GM18526 (cell line): ENCODE data around the gene RNF168.

Experiments
- POLR2A ChIP-seq: IDR thresholded peaks from 3 replicates; pipeline ENCODE4 v1.6.1; 2011; ENCODE audit not compliant: insufficient read length; ENCODE audit errors: extremely low read depth

The RNF168 gene

GRCh38 chr3:196493292-196493691 is 10.3 kb downstream of the RNF168 start:
- TF ChIP-seq POLR2A: no peak

- TF ChIP-seq POLR2A: no peak
These were observed 11.5 kb downstream of the RNF168 start for GRCh38 chr3:196492080-196492479.

- no peak for TF ChIP-seq POLR2A
These were observed 13.8 kb downstream of the RNF168 start for GRCh38 chr3:196489747-196490146.

GRCh38 chr3:196486263-196486662 is 17.3 kb downstream of the RNF168 start:
- no peak for TF ChIP-seq POLR2A

GRCh38 chr3:196477678-196478077 is 25.9 kb downstream of the RNF168 start:
- no peak for TF ChIP-seq POLR2A

GRCh38 chr3:196472286-196472685 is 31.3 kb downstream of the RNF168 start:
- TF ChIP-seq POLR2A: no peak

GRCh38 chr3:196471551-196471950 is 32.0 kb downstream of the RNF168 start:
- no peak for TF ChIP-seq POLR2A

- no peak for TF ChIP-seq POLR2A
These were observed 39.8 kb downstream of the RNF168 start for GRCh38 chr3:196463804-196464203.

- TF ChIP-seq POLR2A: no peak
These were observed 40.2 kb downstream of the RNF168 start for GRCh38 chr3:196463478-196463756.

- TF ChIP-seq POLR2A: no peak
These were observed 45.5 kb downstream of the RNF168 start for GRCh38 chr3:196458063-196458462.

- no peak for TF ChIP-seq POLR2A
These were observed 48.6 kb downstream of the RNF168 start for GRCh38 chr3:196454935-196455334.

- TF ChIP-seq POLR2A: no peak
These were observed 59.1 kb downstream of the RNF168 start for GRCh38 chr3:196444500-196444894.

- TF ChIP-seq POLR2A: no peak
These were observed 62.9 kb downstream of the RNF168 start for GRCh38 chr3:196440696-196441095.

GRCh38 chr3:196440041-196440537 is 63.5 kb downstream of the RNF168 start:
- no peak for TF ChIP-seq POLR2A

- peak; percentile 87 for TF ChIP-seq POLR2A
These were observed 71.3 kb downstream of the RNF168 start, which contains the start of gene UBXN7 for GRCh38 chr3:196432137-196432879. Gene UBXN7, minus strand, starts transcription at chr3:196432427. Its CDS starts 28 bp downstream, at chr3:196432399.

GRCh38 chr3:196431181-196432136 is 72.1 kb downstream of the RNF168 start:
- TF ChIP-seq POLR2A: no peak
